SIG-M5 (cell line): ENCODE results near the gene DENND1C.
A peak's percentile ranks its signal among the peaks of the same experiment; 100 is the strongest.

Experiments used
- DNase-seq: peaks from one replicate; lab custom pipeline; 2025; lab: John Stamatoyannopoulos, UW

Gene DENND1C

DNA sequence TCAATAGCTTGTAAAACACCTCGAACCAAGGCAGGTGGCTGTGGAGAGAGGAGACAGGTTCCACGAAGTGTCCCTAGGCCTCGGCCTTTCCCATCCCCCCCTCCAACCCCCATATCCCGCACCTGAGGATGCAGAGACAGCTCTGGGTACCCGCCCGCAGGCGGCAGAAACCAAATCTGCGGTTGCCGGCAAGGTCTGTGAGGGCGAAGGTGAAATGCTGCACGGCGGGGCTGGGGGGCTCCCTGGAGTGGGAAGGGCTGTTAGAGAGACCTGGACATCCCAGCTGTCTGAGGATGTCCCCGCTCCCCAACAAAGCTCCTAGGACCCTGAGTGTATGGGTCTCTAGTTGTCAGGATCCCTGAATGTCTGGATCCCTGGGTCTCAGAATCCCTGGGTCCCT lies 2.8 kb downstream of the DENND1C start:
- DNase-seq, result no peak

DNA sequence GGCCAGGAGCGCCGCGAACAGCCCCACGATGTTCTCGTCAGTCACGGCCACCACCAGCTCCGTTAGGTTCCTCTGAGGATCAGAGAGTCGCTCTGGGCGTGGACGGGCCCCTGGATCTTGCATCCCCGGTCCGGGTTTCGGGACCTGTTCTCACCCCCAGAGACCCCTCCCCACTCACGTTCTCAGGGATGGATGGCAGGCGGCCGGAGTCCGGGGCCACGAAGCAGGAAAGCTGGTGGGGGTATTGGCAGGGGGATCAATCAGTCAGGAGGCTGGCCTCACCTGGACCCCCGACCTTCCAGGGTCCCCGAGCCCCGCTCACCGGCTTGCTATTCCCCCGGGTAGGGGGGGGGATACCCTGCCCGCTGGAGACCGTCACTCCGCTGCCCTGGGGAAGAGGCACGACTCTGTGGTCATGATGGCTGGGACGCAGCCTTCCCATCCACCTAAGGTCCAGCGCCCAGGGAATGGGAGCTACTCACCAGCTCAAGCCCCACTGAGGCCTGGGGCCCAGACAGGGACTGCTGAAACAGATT lies 4.6 kb downstream of the DENND1C start:
- DNase-seq, result no peak

DNA sequence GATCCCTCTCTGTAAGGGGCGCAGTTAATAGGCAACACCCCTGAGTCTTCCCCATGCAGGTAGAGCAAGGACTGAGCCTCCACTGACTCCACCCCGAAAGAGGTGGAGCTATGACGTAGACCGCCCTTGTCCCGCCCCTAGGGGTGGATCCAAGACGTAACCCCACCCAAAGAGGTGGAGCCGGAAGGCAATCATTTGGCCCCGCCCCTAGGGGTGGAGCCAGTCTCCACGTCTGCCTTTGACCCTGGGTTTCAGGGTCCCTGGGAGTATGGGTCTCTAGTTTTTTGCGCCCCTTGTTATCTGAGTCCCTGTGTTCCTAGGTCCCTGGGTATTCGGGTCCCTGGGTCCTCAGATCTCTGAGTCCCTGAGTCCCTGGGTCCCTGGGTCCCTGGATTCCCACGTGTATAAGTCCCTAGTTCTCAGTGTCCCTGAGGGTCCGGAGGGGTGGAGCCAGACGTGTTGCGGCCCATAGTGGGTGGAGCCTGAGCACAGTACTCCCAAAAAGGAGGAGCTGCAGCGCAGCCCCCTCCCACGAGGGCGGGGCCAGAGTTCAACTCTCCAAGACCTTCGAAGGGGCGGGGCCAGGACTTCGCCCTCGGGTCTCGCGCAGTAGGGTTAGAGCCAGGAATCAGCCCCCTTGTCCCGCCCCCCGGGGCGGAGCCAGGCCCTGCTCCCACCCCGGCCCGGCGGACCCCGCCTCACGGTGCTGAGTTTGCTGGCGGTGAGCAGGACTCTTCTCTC lies 5.3 kb downstream of the DENND1C start:
- no peak for DNase-seq

DNA sequence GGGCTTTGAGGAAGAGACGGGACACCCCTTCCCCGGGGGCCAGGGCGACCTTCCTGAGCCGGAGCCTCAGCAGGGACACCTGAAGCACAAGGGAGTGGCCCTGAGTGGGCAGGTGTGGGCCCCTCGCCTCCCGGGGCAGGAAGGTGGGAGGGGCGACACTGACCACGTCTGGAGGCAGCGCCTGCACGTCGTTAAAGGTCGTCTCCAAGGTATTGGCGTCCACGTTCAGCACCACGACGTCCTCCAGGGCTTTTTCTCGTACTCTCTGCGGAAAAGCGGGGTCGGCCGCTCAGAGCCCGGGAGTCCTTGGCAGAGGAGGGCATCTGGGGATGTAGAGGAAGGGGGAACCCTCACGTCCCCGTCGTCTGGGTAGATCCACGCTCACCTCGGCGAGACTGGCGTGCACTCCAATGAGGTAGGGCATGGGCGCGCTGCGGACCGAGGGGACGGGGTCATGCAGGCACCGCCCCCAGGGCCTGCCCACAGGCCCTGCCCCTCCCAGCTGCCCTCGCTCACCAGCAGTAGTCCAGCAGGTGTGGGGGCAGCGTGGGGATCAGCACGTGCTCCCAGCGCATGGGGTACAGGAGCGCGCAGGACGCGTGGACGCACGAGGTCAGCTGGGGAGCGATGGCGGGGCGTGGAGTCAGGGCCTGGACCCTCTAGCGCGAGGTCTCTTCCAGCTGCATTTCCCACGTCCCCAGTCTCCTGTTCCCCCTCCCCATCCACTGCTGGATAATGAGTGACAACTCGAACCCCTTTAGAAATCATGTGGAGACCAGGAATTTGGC lies 6.1 kb downstream of the DENND1C start:
- DNase-seq, result no peak

DNA sequence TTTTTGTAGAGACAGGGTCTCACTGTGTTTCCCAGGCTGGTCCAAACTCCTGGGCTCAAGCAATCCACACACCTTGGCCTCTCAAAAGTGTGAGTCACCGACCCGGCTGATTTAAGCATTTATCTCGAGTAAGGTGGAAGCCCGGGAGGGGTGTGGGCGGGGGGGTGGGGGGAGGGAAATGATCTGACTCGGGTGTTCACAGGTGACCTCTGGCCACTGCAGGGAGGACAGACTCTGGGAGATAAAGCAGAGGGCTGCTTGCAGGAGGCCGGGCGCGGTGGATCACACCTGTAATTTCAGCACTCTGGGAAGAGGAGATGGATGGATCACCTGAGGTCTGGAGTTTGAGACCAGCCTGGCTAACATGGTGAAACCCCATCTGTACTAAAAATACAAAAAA lies 7.9 kb downstream of the DENND1C start:
- no peak for DNase-seq

DNA sequence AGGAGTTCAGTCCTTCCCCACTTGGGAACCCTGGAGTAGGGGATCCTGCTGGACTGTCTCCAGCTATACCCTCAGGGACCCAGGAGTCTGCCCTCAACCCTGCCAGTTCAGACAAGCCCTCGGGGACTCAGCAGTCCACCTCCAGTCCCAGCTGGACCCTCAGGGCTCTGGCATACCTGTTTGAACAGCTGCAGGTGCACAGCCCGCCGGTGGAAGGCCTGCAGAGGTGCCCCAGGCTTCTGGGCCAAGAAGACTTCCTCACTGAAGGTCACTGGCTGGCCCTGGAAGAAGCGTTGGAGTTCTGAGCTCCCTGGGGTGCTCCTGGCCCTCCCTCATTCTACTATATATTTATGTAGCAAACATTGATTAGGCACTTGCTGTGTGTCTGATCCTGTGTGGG lies 8.9 kb downstream of the DENND1C start:
- no peak for DNase-seq

DNA sequence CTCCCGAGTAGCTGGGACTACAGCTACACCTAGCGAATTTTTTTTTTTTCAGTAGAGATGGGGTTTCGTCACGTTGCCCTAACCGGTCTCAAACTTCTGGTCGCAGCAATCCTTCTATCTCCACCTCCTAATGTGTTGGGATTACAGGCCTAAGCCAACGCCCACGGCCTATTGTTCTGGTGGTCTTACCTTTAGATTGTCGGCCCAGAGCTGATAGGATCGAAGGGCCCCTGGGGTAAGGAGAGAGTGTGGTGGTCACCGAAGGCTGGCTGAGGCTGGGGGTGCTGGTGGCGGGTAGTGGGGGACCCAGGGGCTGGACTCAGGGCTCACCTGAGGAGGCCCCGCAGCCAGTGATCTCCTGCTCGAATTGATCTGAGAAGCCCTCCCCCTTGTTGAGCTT lies 10.5 kb downstream of the DENND1C start:
- no peak for DNase-seq

DNA sequence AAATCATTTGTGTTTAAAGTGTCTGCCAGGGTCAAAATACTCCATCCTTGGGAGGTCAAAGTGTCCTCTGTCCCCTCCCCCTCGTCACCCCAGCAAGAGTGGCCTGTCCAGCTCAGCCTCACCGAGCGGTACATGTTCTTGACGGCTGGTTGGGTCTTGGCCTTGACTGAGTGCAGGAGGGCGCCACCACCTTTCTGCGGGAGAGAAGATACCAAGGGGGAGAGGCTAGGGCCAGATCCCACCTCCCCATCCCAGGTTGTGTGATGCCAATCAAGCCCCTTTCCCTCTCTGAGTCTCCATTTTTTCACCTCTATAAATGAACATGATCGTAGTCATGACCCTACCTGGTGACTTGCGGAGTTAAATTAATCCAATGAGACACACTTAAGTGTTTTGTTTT lies 11.4 kb downstream of the DENND1C start:
- DNase-seq, result no peak

DNA sequence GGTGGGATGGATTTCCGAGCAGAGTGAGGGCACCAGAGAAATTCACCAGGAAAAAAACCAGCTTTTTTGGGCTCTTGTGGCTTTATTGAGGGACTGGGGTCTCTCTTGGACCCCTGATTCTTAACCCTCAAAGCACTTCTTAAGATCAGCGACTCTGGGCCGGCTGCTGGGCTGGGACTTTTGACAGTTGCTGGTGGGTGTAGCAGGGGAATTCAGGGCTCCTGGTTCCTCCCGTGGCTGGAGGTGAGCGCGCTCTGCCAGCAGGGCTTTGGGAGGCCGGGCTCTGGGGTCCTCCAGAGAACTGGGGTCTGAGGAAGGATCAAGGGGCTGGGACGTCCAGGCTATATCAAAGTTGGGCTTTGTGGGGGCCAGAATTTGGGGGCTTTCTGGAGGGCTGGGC lies 14.2 kb downstream of the DENND1C start:
- no peak for DNase-seq

DNA sequence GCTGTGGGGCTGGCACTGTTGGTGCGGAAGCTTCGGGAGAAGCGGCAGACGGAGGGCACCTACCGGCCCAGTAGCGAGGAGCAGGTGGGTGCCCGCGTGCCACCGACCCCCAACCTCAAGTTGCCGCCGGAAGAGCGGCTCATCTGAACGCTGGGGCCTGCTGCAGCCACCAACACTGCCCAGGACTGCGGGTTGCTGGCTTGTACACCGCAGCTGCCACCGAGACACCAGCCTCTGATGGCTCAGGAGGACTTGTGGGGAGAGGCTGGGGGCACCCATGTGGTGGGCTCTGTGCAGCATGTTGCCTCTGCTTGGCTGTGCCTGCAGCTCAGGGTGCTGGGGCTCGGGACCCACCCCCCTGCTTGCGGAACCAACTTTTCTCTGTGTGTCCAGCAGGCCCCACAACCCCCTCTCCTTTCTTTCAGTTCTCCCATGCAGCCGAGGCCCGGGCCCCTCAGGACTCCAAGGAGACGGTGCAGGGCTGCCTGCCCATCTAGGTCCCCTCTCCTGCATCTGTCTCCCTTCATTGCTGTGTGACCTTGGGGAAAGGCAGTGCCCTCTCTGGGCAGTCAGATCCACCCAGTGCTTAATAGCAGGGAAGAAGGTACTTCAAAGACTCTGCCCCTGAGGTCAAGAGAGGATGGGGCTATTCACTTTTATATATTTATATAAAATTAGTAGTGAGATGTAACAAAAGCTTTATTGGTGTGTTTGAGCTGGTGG lies 14.9 kb downstream of the DENND1C start:
- no peak for DNase-seq

DNA sequence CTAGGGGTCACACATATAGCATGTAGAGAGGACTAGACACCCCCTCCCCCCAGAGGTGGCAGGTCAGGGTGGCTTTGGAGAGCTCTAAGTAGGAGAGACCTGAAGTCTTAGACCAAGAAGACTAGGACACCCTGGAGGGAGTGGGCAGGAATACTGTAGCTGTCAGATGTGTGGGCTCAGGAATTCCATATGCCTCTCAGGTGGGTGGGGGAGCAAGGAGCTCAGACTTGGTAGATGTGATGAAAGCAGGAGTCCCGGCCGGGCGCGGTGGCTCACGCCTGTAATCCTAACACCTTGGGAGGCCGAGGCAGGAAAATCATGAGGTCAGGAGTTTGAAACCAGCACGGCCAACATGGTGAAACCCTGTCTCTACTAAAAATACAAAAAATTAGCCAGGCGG lies 15.9 kb downstream of the DENND1C start:
- no peak for DNase-seq

DNA sequence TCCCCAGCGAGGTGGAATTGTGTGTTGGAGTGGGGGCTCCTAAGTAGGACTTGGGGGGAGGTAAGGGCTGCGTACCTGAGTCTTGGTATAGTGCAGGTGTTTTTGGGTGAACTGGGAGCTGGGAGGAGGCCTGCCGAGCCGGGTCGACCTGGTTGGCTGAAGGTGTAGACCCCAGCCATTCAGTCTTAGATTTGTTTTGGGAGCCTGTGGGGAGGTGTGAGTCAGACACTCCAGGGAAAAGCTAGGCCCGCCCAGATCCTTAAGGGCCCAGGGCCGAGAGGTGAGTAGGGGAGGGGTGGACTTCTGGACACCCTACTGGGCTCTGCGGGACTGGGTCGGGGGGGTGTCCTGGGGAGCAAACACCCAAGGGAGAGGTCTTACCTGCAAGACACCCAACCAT lies 16.6 kb downstream of the DENND1C start:
- no peak for DNase-seq

DNA sequence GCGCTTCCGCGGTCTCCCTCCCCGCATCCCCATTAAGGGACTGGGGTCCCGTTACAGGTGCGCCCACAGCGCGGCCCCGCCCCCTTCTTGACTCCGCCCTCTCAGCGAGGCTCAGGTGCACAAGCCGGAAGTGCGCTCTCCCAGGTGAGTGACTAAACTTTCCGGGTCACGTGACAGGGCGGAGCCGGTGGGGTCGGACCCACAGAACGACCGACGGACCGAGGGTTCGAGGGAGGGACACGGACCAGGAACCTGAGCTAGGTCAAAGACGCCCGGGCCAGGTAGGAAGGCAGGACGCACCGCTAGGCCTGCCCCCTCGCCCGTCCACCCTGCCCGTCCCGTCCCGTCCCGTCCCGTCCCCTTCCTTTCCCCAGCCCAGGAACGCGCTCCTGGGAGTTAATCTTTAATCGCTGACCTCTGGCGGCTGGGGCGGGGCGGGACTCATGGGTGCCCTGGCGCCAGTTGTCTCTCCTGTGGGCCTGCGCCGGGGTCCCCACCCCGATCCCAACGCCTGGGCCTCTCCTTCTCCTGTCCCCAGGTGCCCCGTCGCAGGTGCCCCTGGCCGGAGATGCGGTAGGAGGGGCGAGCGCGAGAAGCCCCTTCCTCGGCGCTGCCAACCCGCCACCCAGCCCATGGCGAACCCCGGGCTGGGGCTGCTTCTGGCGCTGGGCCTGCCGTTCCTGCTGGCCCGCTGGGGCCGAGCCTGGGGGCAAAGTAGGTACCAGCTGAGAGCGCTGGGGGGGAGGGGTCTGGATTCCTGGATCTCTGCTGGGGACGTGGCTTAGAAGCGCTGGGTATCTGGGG lies 17.3 kb downstream of the DENND1C start, which contains the start of gene CRB3:
Gene CRB3 (plus strand): TSS at position 202 of the 804 bp plus-strand sequence. CDS start 431 bp downstream, at position 633.
- no peak for DNase-seq

DNA sequence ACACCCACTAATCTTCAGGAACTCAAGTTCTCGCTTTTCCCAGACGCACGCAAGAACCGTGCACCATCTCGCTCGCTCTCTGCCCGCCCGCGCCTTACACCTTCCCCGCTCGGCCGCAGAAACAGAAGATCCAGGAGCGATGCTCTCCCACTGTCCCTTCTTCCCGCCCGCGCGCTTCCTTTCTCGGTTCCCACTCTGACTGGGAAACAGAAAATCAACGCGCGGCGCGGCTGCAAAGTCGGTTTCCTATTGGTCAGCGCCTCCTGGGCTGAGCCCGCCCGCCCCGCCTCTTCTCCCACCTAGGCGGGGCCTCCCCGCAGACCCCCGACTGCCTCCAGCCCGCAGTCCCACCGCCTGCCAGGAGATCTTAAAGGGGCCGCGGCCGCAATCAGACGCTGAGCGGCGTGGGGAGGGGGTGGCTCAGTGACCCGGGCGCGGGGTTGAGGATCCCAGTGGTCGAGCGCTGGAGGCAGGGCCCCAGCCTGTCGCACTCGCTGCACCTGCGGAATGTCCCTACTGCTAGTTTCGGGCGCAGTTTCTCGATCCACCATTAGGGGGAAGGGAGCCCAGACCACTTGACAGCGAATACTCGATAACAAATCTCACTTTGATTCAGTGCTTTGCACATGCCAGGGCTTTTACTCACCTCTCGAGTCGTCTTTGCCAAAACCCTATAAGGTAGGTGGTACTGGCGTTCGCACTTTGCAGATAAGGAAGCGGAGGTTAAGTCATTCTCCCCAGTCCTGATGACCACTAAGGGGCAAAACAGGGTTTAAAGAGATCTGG lies 21.3 kb downstream of the DENND1C start:
- peak; percentile 86 for DNase-seq

DNA sequence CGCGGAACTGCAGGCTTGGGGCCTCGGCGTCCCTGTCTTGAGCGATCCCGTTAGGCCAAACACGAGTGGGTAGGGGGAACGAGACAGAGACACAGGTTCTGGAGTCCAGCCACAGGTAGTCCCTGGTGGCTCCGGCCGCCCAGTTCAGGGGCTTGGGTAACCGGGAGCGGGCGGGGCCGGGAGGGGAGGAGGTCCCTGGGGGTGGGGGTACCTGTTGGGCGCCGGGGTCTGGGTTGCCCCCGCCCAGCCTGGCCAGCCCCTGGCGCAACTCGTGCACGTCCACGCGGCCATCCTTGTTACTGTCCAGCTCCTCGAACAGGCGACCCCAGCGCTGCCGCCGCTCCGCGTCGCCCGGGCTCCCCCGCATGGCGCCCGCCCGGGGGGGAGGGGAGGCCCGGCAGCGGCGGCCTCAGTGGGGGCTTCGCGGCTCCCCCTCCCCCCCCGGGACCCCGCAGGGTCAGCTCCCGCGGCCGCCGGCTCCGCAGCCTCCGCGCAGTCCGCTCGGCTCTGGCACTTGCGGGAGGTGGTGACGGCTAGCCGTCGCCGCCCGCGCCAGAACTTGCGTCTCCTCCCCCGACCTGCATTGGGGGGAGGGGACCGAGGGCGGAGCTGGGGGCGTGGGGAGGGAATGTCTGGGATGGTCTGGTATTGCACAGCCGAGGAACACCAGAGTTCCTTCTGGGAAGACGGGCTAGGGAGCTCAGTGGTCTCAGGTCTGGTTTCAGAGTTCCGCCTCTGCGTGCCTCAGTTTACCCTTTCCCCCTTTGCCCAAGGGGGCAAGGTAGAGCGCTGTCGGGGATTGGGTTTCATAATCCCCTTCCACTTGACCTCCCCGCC lies 22.1 kb downstream of the DENND1C start, which contains the start of gene SLC25A23:
Gene SLC25A23 (minus strand): TSS at position 531 of the 837 bp plus-strand sequence. CDS start 164 bp downstream, at position 367.
- no peak for DNase-seq

DNA sequence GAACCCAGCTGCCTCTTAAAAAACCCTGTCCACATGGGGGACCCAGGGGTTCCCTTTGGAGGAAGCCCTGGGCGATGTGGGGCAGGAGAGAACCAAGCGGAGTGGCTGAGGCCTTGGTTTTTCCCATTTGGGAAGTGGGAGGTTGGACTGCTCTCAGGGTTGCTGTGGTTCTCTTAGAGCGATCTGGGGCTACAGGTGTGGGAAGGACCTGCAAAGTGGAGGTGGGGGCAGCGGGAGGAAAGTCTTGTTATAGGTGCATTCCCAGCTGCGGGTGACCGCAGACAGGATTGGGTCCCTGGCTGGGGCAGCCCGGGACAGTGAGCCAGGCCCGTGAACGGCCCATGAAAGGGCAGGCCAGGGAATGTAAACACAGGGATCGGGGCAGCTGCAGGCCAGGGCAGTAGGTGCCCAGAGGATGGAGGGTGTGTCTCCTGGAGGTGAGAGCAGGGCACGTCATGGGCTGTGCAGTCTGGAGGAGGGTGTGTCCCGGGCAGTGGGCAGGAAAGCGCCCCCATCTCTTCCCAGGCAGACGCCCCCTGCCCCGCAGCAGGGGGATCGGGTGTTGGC lies 22.8 kb downstream of the DENND1C start:
- DNase-seq, result no peak

DNA sequence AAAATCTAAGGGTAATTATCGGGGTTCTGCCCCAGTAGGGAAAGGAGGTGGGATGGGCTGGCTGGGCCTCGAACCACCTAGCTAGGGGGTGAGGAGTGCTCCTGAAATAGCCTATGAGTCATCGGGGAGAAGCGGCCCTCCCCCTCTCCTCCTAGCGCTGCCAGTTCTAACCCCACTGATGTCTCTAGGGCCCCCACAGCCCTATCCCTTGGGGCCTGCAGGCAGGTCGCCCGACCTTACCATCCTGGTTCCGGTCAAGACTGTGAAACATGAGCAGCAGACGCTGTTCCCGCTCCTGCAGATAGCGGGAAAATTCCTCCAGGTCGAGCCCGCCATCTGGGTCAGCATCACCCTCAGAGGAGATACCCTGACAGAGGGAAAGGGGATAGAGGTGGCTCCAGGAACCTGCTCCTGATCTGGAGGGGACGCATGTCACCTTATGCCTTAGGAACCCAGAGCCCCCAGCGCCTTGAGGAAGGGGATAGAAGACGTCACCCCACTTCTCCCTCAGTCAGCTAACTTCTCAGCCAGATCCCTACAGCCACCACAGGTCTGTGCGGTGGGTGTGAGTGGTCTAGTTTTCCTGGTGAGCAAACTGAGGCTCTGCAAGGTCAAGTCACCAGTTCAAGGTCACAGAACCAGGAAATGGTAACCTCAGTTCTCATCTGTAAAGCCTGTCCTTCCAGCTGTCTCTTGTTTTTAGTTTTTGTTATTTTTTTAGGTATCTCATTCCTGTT lies 23.5 kb downstream of the DENND1C start:
- no peak for DNase-seq

DNA sequence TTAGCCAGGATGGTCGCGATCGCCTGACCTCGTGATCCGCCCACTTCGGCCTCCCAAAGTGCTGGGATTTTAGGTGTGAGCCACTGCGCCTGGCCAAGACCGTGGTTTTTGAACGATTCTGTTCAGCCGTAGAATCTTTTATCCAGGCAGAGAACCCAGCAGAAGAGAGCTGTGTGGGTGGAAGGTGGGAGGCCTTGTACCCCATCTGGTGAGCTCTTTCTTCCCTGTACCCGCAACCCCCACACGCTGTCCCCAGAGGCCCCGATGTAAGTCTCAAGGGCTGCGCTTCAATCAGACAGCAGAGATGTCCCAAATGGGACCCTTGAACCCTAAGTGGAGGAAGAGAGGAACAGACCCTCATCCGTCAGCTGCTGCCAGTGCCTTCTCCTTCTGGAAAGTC lies 25.7 kb downstream of the DENND1C start:
- DNase-seq, result no peak
